ENCODE results near the gene GTF2E1. TPM values are rescaled to one million over a fixed set of nuclear protein-coding genes. Genes with fewer than 3 reads are reported as not detected.
A peak's percentile ranks its signal among the peaks of the same experiment; 100 is the strongest.

Gene GTF2E1
- total RNA-seq (ENCODE audit: low replicate concordance), result 16.0 and 26.9 TPM in 2 replicates
- long read RNA-seq, transcript GTF2E1-201 (5 exons, 3,012 nt), result major isoform, 55 of 60 reads
- long read RNA-seq, partial matches to known transcripts, result 1 of 60 reads
- long read RNA-seq, other reads (novel, unspliced or antisense), result 3 of 60 reads

DNA sequence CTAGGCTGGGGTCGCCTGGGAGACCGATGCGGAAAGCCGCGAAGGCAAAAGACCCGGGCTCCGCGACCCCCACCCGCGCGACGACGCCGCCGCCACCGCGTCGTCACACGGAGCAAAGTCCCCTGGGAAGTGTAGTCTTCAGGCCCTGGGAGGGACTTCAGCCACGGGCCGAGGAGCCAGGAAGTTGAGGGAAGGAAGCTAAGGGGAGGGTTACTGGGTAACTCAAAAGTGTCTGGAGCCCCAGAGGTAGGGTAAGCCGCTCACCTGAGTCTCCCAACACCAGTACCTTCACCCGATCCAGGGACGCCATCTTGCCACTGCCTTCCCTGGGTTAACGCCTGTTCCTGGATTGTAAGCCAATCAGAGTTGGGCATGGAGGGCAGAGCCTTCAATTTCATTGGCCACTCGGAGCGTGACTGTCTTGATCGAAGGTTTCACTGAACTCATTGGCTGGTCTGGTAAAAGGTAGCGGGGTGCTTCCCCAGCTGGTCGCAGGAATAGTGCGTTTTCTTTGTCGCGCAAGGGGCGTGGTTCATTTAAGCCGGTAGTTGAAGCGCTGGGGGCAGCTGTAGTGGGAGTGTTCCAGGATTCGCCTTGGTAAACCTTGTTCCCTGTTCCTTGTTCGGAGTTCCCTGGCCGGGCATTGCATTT is at the start of gene GTF2E1, which contains the start of gene RABL3:
Gene GTF2E1 (plus strand): TSS at position 547 of the 651 bp plus-strand sequence. CDS start 7,809 bp downstream, outside the sequence.
Gene RABL3 (minus strand): TSS at position 319 of the 651 bp plus-strand sequence. CDS start 9 bp downstream, at position 310.
- Mint-ChIP-seq H3K36me3 (peaks cover 3% of the 10 kb centered on the region), H3K9me3 (peaks cover under 1% of the 10 kb centered on the region), H3K4me1 (ENCODE audit: unreplicated experiment) (peaks cover 24% of the 10 kb centered on the region), H3K27ac (peak within 1 kb of the TSS; percentile 99), H3K4me3 (peak within 1 kb of the TSS; percentile 89), H3K27me3 (no peaks in the 10 kb centered on the region)
- TF ChIP-seq CTCF (conservative IDR thresholded peaks at IDR 0.05), result no peak
- peak; percentile 95 for DNase-seq (ENCODE audit: extremely low spot score, unreplicated experiment)

DNA sequence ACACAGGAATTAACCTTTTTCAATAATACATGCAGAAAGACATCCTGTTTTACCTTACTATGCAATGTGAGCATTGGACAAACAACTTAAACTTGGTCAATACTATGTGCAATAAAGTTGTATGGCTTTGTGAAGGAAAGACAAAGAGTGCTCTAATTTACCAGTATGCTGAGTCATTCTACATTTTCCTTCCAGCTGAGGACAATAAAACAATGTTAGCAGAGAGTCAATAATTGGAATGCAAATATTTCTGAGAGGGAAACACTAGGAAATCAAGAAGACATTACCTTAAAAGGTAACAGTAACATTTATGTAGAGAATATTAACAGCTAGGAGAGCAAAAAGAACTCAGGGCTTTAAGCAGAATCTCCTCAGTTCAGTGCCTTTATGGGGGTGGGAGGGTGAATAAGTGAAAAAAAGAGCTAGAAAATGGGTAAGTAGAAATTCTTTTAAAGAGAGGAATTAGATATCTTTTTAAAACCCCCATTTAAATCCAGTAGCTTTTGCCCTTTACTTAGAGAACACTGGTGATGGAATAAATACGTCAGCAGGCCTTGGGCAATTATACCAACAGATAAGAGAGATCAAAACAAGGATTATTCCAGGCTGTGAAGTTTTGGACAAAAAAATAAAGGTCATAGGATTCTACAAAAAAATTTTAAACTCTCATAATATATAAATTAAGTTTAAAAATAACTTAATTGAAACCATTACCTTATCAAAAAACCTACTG is 48.9 kb upstream of the GTF2E1 start:
- Mint-ChIP-seq H3K27ac (peak overlapping the region; percentile 6), H3K4me3 (no peak overlapping the region), H3K27me3 (no peaks in the 10 kb centered on the region), H3K9me3 (no peaks in the 10 kb centered on the region), H3K4me1 (ENCODE audit: unreplicated experiment) (no peaks in the 10 kb centered on the region), H3K36me3 (peaks cover 5% of the 10 kb centered on the region)
- no peak for DNase-seq (ENCODE audit: extremely low spot score, unreplicated experiment)
- no peak for TF ChIP-seq CTCF (conservative IDR thresholded peaks at IDR 0.05)

- no peak for DNase-seq (ENCODE audit: extremely low spot score, unreplicated experiment)
These were observed 43.2 kb upstream of the GTF2E1 start for GRCh38 chr3:120699333-120699732.

DNA sequence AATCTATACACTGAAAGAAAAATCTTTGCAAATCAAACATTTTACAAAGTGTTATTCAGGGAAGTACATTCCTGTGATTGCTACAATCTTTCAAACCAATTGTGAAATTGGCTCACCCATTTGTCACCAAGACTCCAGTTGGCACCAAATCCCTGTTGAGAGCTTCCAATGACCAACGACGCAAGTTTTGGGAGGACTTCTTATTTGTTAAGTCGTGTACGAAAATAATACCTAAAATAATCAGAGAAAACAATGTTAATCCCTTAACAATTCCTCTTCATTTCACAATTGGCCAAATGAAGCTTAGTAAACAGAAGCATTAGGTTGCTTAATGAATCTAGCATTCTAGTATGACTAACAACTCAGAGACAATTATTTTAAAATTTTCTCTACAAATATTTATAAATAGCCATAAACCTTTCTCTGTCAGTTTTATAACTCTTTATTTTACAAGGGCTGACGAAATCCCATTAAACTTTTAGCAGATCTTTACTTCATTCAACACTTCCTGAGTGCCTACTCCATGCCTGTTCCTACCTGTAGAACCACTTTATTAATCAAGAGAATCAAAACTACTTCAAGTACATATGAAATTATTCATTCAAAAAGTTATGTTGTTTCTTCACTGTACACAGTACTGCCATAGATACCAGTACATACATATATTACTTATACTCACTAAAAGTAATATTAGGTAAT is 36.5 kb upstream of the GTF2E1 start:
- no peaks in the 10 kb centered on the region for H3K27me3 Mint-ChIP-seq
- no peak for TF ChIP-seq CTCF (conservative IDR thresholded peaks at IDR 0.05)
- H3K27ac Mint-ChIP-seq, result no peak overlapping the region
- no peak overlapping the region for H3K4me3 Mint-ChIP-seq
- H3K9me3 Mint-ChIP-seq, result no peaks in the 10 kb centered on the region
- no peaks in the 10 kb centered on the region for H3K4me1 Mint-ChIP-seq (ENCODE audit: unreplicated experiment)
- H3K36me3 Mint-ChIP-seq, result peaks cover 9% of the 10 kb centered on the region
- DNase-seq (ENCODE audit: extremely low spot score, unreplicated experiment), result no peak

More at GRCh38 chr3:120699333-120699732, 43.2 kb upstream of the GTF2E1 start:
- Mint-ChIP-seq H3K4me3 (no peak overlapping the region), H3K9me3 (no peaks in the 10 kb centered on the region), H3K4me1 (ENCODE audit: unreplicated experiment) (no peaks in the 10 kb centered on the region), H3K27me3 (no peaks in the 10 kb centered on the region), H3K27ac (no peak overlapping the region), H3K36me3 (peaks cover 7% of the 10 kb centered on the region)
- TF ChIP-seq CTCF (conservative IDR thresholded peaks at IDR 0.05), result no peak

GRCh38 chr3:120706950-120707349 is 35.6 kb upstream of the GTF2E1 start:
- Mint-ChIP-seq H3K4me3 (no peak overlapping the region), H3K9me3 (no peaks in the 10 kb centered on the region), H3K4me1 (ENCODE audit: unreplicated experiment) (no peaks in the 10 kb centered on the region), H3K36me3 (peaks cover 9% of the 10 kb centered on the region), H3K27ac (no peak overlapping the region), H3K27me3 (no peaks in the 10 kb centered on the region)
- DNase-seq (ENCODE audit: extremely low spot score, unreplicated experiment), result no peak
- TF ChIP-seq CTCF (conservative IDR thresholded peaks at IDR 0.05), result no peak

Measured in type B pancreatic cell (in vitro differentiated cells).